Stimulated activated CD8-positive, alpha-beta memory T cell treated with anti-CD3 and anti-CD28 coated beads, Interleukin-2, amount 100 ng/mL, for 48 hours (primary cell): ENCODE measurements around the gene PACRG.

Source experiments
- DNase-seq, 2 donors: peaks; one replicate each; pipeline ENCODE4 v3.0.0-alpha.2; 2020; ENCODE audit warnings: low read depth in 2 of 2

Gene PACRG

GRCh38 chr6:163008626-163009025 is 280.9 kb downstream of the PACRG start:
- DNase-seq: no peak

GRCh38 chr6:163010145-163010544 is 282.4 kb downstream of the PACRG start:
- no peak for DNase-seq

GRCh38 chr6:163014736-163015135 is 287.0 kb downstream of the PACRG start:
- DNase-seq: no peak

- DNase-seq: no peak
These were observed 290.0 kb downstream of the PACRG start for GRCh38 chr6:163017801-163018200.

GRCh38 chr6:163019926-163020325 is 292.2 kb downstream of the PACRG start:
- no peak for DNase-seq

- DNase-seq: no peak
These were observed 293.3 kb downstream of the PACRG start for GRCh38 chr6:163021054-163021453.

GRCh38 chr6:163023700-163024099 is 295.9 kb downstream of the PACRG start:
- DNase-seq: no peak

- DNase-seq: no peak
These were observed 299.1 kb downstream of the PACRG start for GRCh38 chr6:163026893-163027292.

- no peak for DNase-seq
These were observed 303.2 kb downstream of the PACRG start for GRCh38 chr6:163030980-163031379.

- no peak for DNase-seq
These were observed 304.2 kb downstream of the PACRG start for GRCh38 chr6:163031931-163032330.

- DNase-seq: no peak
These were observed 308.4 kb downstream of the PACRG start for GRCh38 chr6:163036160-163036645.

GRCh38 chr6:163038317-163038716 is 310.5 kb downstream of the PACRG start:
- DNase-seq: no peak

GRCh38 chr6:163048345-163048744 is 320.6 kb downstream of the PACRG start:
- DNase-seq: no peak

GRCh38 chr6:163053667-163054344 is 326.0 kb downstream of the PACRG start:
- DNase-seq: no peak

GRCh38 chr6:163054641-163055040 is 326.9 kb downstream of the PACRG start:
- no peak for DNase-seq

- DNase-seq: no peak
These were observed 329.5 kb downstream of the PACRG start for GRCh38 chr6:163057260-163057659.

GRCh38 chr6:163062790-163063189 is 335.0 kb downstream of the PACRG start:
- no peak for DNase-seq

GRCh38 chr6:163063561-163063960 is 335.8 kb downstream of the PACRG start:
- no peak for DNase-seq

- DNase-seq: no peak
These were observed 336.6 kb downstream of the PACRG start for GRCh38 chr6:163064397-163064796.

- no peak for DNase-seq
These were observed 338.4 kb downstream of the PACRG start for GRCh38 chr6:163066200-163066599.

GRCh38 chr6:163077134-163077533 is 349.4 kb downstream of the PACRG start:
- DNase-seq: no peak

- DNase-seq: no peak
These were observed 350.9 kb downstream of the PACRG start for GRCh38 chr6:163078712-163079111.

GRCh38 chr6:163080228-163080627 is 352.5 kb downstream of the PACRG start:
- DNase-seq: no peak

- no peak for DNase-seq
These were observed 355.4 kb downstream of the PACRG start for GRCh38 chr6:163083141-163083540.
